ENCODE data around the gene DRG2.
A peak's percentile ranks its signal among the peaks of the same experiment; 100 is the strongest.

DRG2 gene

DNA sequence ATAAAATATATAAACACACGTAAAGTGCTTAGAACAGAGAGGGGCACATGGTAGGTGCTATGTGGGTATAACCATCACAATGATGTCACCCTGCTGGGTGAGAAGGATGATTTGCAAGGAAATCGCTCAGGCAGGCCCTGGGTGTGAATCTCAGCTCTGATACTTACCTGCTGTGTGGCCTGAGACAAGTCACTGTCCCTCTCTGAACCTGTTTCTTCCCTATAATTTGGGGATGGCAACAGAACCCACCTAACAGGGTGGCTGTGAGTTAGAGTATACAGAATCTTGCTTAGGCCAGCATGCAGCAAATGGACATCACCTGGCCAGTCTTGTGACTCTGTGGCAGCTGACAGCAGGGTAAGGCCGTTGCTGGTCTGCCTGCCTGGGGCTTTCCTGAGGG, 59.2 kb downstream of the DRG2 start:
- Histone ChIP-seq H3K18ac (ENCODE audit: low read length) (peak overlapping the region; percentile 76), H2AK5ac (ENCODE audit: low read depth, low read length) (no peak overlapping the region), H2BK5ac (ENCODE audit: low read length) (peak overlapping the region; percentile 18), H4K8ac (ENCODE audit: low read depth, low read length) (no peak overlapping the region), H3K27ac (replicated peaks; ENCODE audit: low read length) (no peak overlapping the region), H3K36me3 (replicated peaks in 1 of 2; ENCODE audit: control insufficient read depth in 2 of 2, insufficient read depth in 2 of 2, low read length in 2 of 2) (no peaks in the 10 kb centered on the region), H2BK120ac (ENCODE audit: low read depth, low read length) (no peak overlapping the region), H3K14ac (ENCODE audit: low read length) (no peak overlapping the region), H4K91ac (ENCODE audit: low read depth, low read length, poor library complexity) (peak overlapping the region; percentile 9), H3K9me3 (replicated peaks in 1 of 2; ENCODE audit: control insufficient read depth in 2 of 2, insufficient read depth in 1 of 2, low read depth in 1 of 2, low read length in 2 of 2) (no peaks in the 10 kb centered on the region), H3K23ac (ENCODE audit: low read depth, low read length, poor library complexity) (peak overlapping the region; percentile 61), H3K79me1 (ENCODE audit: low read depth, low read length) (no peaks in the 10 kb centered on the region), H2BK15ac (ENCODE audit: low read length) (no peak overlapping the region), H3K27me3 (ENCODE audit: control insufficient read depth in 3 of 3, insufficient read depth in 3 of 3, low read depth in 1 of 3, low read length in 3 of 3) (no peaks in the 10 kb centered on the region), H3K4me2 (ENCODE audit: insufficient read depth, low read length, poor library complexity, severe bottlenecking) (no peak overlapping the region), H3K4me1 (ENCODE audit: control insufficient read depth in 2 of 2, insufficient read depth in 1 of 2, low read depth in 1 of 2, low read length in 2 of 2) (peaks cover 10 to 12% of the 10 kb centered on the region in 2 donors), H3K4me3 (ENCODE audit: low read length in 2 of 2) (peak overlapping the region in 1 of 2 donors; percentile 54), H2AFZ (ENCODE audit: low read length) (no peak overlapping the region), H3K4ac (ENCODE audit: low read length) (no peak overlapping the region), H2BK12ac (ENCODE audit: low read length) (no peak overlapping the region), H3K9ac (ENCODE audit: low read depth, low read length, poor library complexity) (peak overlapping the region; percentile 73)
- no CpG with 5 or more reads among the region's 3 CpGs for WGBS, 2 donors (ENCODE audit: extremely low coverage in 2 of 2, insufficient read length in 2 of 2, insufficient replicate concordance in 1 of 2)
- DNase-seq (ENCODE audit: low spot score) = no peak

DNA sequence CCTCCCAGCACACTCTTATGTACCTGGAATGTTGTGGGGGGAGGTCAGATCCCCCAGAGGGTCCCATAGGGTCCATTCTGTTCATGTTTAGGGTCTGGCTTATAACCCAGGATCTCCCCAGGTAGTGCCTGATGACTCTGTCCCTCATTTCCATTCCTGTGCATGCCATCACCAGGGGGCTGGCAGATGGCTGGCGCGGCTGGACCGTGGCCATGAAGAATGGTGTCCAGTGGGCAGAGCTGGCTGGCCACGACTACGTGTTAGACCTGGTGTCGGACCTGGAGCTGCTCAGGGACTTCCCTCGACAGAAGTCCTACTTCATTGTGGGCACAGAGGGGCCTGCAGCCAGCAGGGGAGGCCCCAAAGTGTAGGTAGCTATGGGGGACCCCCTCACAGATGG, 60.8 kb downstream of the DRG2 start:
- peaks cover 10 to 14% of the 10 kb centered on the region in 2 donors for H3K4me1 ChIP-seq (ENCODE audit: control insufficient read depth in 2 of 2, insufficient read depth in 1 of 2, low read depth in 1 of 2, low read length in 2 of 2)
- H3K14ac ChIP-seq (ENCODE audit: low read length) = no peak overlapping the region
- no peak overlapping the region for H2BK120ac ChIP-seq (ENCODE audit: low read depth, low read length)
- H2AK5ac ChIP-seq (ENCODE audit: low read depth, low read length) = no peak overlapping the region
- no peak overlapping the region for H3K18ac ChIP-seq (ENCODE audit: low read length)
- H3K4ac ChIP-seq (ENCODE audit: low read length) = no peak overlapping the region
- H2BK12ac ChIP-seq (ENCODE audit: low read length) = no peak overlapping the region
- H2BK5ac ChIP-seq (ENCODE audit: low read length) = no peak overlapping the region
- no peak overlapping the region for H2AFZ ChIP-seq (ENCODE audit: low read length)
- H4K8ac ChIP-seq (ENCODE audit: low read depth, low read length) = no peak overlapping the region
- H3K9me3 ChIP-seq (replicated peaks in 1 of 2; ENCODE audit: control insufficient read depth in 2 of 2, insufficient read depth in 1 of 2, low read depth in 1 of 2, low read length in 2 of 2) = no peaks in the 10 kb centered on the region
- no peaks in the 10 kb centered on the region for H3K36me3 ChIP-seq (replicated peaks in 1 of 2; ENCODE audit: control insufficient read depth in 2 of 2, insufficient read depth in 2 of 2, low read length in 2 of 2)
- H3K4me2 ChIP-seq (ENCODE audit: insufficient read depth, low read length, poor library complexity, severe bottlenecking) = no peak overlapping the region
- no peak overlapping the region for H3K23ac ChIP-seq (ENCODE audit: low read depth, low read length, poor library complexity)
- H3K27ac ChIP-seq (replicated peaks; ENCODE audit: low read length) = no peak overlapping the region
- WGBS, 2 donors (ENCODE audit: extremely low coverage in 2 of 2, insufficient read length in 2 of 2, insufficient replicate concordance in 1 of 2) = no CpG with 5 or more reads among the region's 7 CpGs
- no peaks in the 10 kb centered on the region for H3K27me3 ChIP-seq (ENCODE audit: control insufficient read depth in 3 of 3, insufficient read depth in 3 of 3, low read depth in 1 of 3, low read length in 3 of 3)
- H3K9ac ChIP-seq (ENCODE audit: low read depth, low read length, poor library complexity) = no peak overlapping the region
- H4K91ac ChIP-seq (ENCODE audit: low read depth, low read length, poor library complexity) = no peak overlapping the region
- DNase-seq (ENCODE audit: low spot score) = no peak
- peaks cover 2% of the 10 kb centered on the region for H3K79me1 ChIP-seq (ENCODE audit: low read depth, low read length)
- no peak overlapping the region for H2BK15ac ChIP-seq (ENCODE audit: low read length)
- H3K4me3 ChIP-seq (ENCODE audit: low read length in 2 of 2) = no peak overlapping the region

DNA sequence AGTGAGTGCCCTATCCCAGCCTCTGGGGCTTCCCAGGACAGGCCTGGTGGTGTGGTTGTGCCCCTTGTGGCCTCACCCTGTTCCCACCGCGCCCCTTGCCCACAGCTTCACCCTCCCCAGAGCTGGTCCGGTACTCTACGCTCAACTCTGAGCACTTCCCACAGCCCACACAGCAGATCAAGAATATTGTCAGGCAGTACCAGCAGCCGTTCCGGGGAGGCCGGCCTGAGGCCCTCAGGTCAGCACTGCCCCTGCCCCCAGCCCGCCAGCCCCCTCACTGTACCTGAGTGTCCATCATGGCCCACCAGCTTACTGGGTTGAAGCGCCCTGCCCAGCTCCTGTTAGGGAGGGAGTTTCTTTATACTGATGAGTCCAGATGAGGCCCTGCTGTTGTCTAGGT, 63.5 kb downstream of the DRG2 start:
- no peak overlapping the region for H4K8ac ChIP-seq (ENCODE audit: low read depth, low read length)
- no peak overlapping the region for H3K4ac ChIP-seq (ENCODE audit: low read length)
- H3K14ac ChIP-seq (ENCODE audit: low read length) = no peak overlapping the region
- peaks cover 0 to 9% (median 0%) of the 10 kb centered on the region in 3 experiments for H3K27me3 ChIP-seq (ENCODE audit: control insufficient read depth in 3 of 3, insufficient read depth in 3 of 3, low read depth in 1 of 3, low read length in 3 of 3)
- no peak overlapping the region for H2BK120ac ChIP-seq (ENCODE audit: low read depth, low read length)
- no peaks in the 10 kb centered on the region for H3K36me3 ChIP-seq (replicated peaks in 1 of 2; ENCODE audit: control insufficient read depth in 2 of 2, insufficient read depth in 2 of 2, low read length in 2 of 2)
- peak overlapping the region; percentile 96 for H2AK5ac ChIP-seq (ENCODE audit: low read depth, low read length)
- H3K18ac ChIP-seq (ENCODE audit: low read length) = peak overlapping the region; percentile 78
- H3K4me1 ChIP-seq (ENCODE audit: control insufficient read depth in 2 of 2, insufficient read depth in 1 of 2, low read depth in 1 of 2, low read length in 2 of 2) = peaks cover 14 to 17% of the 10 kb centered on the region in 2 donors
- whole genome bisulfite sequencing, 2 donors (ENCODE audit: extremely low coverage in 2 of 2, insufficient read length in 2 of 2, insufficient replicate concordance in 1 of 2) = no CpG with 5 or more reads among the region's 9 CpGs
- no peak overlapping the region for H2BK15ac ChIP-seq (ENCODE audit: low read length)
- H3K4me3 ChIP-seq (ENCODE audit: low read length in 2 of 2) = no peak overlapping the region
- no peak overlapping the region for H2AFZ ChIP-seq (ENCODE audit: low read length)
- H3K9ac ChIP-seq (ENCODE audit: low read depth, low read length, poor library complexity) = no peak overlapping the region
- peak overlapping the region; percentile 75 for H2BK12ac ChIP-seq (ENCODE audit: low read length)
- H3K79me1 ChIP-seq (ENCODE audit: low read depth, low read length) = peaks cover 2% of the 10 kb centered on the region
- no peaks in the 10 kb centered on the region for H3K9me3 ChIP-seq (replicated peaks in 1 of 2; ENCODE audit: control insufficient read depth in 2 of 2, insufficient read depth in 1 of 2, low read depth in 1 of 2, low read length in 2 of 2)
- H3K23ac ChIP-seq (ENCODE audit: low read depth, low read length, poor library complexity) = no peak overlapping the region
- no peak overlapping the region for H3K27ac ChIP-seq (replicated peaks; ENCODE audit: low read length)
- no peak overlapping the region for H4K91ac ChIP-seq (ENCODE audit: low read depth, low read length, poor library complexity)
- H3K4me2 ChIP-seq (ENCODE audit: insufficient read depth, low read length, poor library complexity, severe bottlenecking) = no peak overlapping the region
- no peak for DNase-seq (ENCODE audit: low spot score)
- H2BK5ac ChIP-seq (ENCODE audit: low read length) = peak overlapping the region; percentile 15

DNA sequence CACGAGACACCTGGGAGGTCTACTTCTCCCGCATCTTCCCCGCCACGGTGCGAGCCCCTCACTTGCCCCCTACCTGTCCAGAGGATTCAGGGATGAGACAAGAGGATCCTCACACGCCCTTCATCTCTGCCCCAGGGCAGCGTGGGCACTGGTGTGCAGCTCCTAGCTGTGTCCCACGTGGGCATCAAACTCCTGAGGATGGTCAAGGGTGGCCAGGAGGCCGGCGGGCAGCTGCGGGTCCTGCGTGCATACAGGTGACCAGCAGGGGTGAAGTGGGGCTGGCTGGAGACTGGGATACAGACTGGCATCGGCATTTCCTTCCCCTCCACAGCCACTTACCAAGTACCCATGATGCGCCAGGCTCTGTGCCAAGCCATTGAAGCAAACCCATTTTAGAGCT, 67.4 kb downstream of the DRG2 start:
- DNase-seq (ENCODE audit: low spot score) = no peak
- WGBS, 2 donors (ENCODE audit: extremely low coverage in 2 of 2, insufficient read length in 2 of 2, insufficient replicate concordance in 1 of 2) = no CpG with 5 or more reads among the region's 14 CpGs

More for the DNA sequence above, 67.4 kb downstream of the DRG2 start:
- Histone ChIP-seq H3K4me1 (ENCODE audit: control insufficient read depth in 2 of 2, insufficient read depth in 1 of 2, low read depth in 1 of 2, low read length in 2 of 2) (peaks cover 12 to 22% of the 10 kb centered on the region in 2 donors), H3K27me3 (ENCODE audit: control insufficient read depth in 3 of 3, insufficient read depth in 3 of 3, low read depth in 1 of 3, low read length in 3 of 3) (peaks cover 0 to 16% (median 0%) of the 10 kb centered on the region in 3 experiments), H3K36me3 (replicated peaks in 1 of 2; ENCODE audit: control insufficient read depth in 2 of 2, insufficient read depth in 2 of 2, low read length in 2 of 2) (no peaks in the 10 kb centered on the region), H3K4ac (ENCODE audit: low read length) (no peak overlapping the region), H3K4me3 (ENCODE audit: low read length in 2 of 2) (no peak overlapping the region), H3K4me2 (ENCODE audit: insufficient read depth, low read length, poor library complexity, severe bottlenecking) (no peak overlapping the region), H2BK5ac (ENCODE audit: low read length) (peak overlapping the region; percentile 69), H3K9me3 (replicated peaks in 1 of 2; ENCODE audit: control insufficient read depth in 2 of 2, insufficient read depth in 1 of 2, low read depth in 1 of 2, low read length in 2 of 2) (no peaks in the 10 kb centered on the region), H2AK5ac (ENCODE audit: low read depth, low read length) (peak overlapping the region; percentile 86), H3K27ac (replicated peaks; ENCODE audit: low read length) (no peak overlapping the region), H3K18ac (ENCODE audit: low read length) (peak overlapping the region; percentile 7), H2BK12ac (ENCODE audit: low read length) (peak overlapping the region; percentile 88), H3K79me1 (ENCODE audit: low read depth, low read length) (peaks cover 2% of the 10 kb centered on the region), H2BK15ac (ENCODE audit: low read length) (peak overlapping the region; percentile 95), H4K91ac (ENCODE audit: low read depth, low read length, poor library complexity) (no peak overlapping the region), H2AFZ (ENCODE audit: low read length) (no peak overlapping the region), H3K23ac (ENCODE audit: low read depth, low read length, poor library complexity) (no peak overlapping the region), H2BK120ac (ENCODE audit: low read depth, low read length) (peak overlapping the region; percentile 76), H4K8ac (ENCODE audit: low read depth, low read length) (no peak overlapping the region), H3K14ac (ENCODE audit: low read length) (no peak overlapping the region), H3K9ac (ENCODE audit: low read depth, low read length, poor library complexity) (no peak overlapping the region)

Measured in neuronal stem cell (in vitro differentiated cells).